GM15510 (cell line): ENCODE data around the gene CLEC3B.

Experiments used
- POLR2A ChIP-seq: IDR thresholded peaks from 3 replicates; pipeline ENCODE4 v1.6.1; 2011; ENCODE audit warnings: borderline replicate concordance; ENCODE audit not compliant: insufficient read length; ENCODE audit errors: extremely low read depth

CLEC3B gene

DNA sequence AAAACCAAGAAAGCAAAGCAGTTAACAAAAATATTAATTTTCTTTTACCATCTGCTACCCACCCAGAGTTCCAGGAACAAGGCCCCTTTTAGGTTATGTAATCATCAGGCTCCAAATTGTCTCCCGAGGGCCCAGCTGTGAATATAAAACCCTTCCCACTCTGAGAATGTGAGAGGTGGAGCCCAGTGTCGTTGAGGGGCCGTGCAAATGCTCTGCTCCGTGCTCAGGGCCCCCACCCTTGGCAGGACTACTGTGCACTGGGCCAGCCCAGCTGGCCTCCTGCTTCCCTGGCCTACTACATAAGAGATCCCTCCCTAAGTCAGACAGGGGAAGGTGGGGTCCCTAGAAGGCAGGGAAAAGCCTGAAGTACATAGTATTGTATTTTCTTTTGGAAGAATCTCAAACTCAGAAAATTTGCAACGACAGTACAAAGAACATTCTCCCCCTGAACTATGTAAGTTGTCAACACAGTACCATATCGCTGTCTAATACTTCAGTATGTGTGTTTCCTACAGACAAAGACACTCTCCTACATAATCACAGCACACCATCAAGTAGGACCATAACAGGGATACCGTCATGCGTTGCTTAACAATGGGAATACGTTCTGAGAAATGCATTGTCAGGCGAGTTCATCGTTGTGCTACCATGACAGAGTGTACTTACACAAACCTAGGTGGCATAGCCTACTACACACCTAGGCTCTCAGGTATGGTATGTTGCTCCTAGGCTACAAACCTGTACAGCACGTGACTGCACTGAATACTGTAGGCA is 4.4 kb upstream of the CLEC3B start:
- TF ChIP-seq POLR2A: no peak

DNA sequence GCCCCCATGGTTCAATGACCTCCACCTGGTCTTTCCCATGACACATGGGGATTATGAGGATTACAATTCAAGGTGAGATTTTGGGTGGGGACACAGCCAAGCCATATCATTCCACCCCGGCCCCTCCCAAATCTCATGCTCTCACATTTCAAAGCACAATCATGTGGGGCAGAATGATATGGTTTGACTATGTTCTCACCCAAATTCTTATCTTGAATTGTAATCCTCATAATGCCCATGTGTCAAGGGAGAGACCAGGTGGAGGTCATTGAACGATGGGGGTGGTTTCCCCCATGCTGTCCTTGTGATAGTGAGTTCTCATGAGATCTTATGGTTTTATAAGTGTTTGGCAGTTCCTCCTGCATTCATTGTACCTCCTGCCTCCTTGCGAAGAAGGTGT is 2.4 kb upstream of the CLEC3B start:
- no peak for TF ChIP-seq POLR2A

DNA sequence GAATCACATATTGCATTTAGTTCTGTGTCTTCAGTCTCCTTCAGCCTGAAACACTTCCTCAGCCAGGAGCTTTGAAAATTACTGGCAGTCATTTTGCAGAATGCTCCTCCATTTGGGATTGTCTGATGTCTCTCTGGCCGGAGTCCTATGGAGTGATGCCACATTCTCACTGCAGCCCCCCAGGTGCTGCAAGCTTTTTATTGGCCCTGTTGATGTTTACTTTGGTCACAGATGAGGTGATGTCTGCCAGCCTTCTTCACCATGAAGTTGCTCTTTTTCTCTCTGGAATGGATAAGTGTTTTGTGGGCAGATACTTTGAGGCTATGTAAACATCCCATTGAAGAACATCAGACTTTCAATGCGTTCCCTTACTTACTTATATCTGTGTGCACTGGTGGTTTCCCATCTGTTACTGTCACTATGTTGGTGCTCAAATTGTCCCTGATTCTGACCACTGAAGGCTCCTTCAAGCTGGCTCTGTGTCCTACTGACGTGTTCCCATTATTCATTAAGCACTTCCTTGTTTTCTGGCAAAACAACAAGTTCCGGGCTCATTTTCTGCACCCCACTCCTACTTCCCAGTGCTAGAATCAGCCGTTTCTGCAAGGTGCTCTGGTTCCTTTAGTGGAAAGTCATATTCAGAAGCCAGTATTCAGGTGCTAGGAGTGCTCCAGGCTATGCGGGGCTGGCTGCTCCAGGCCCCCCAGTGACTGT is 1.4 kb upstream of the CLEC3B start:
- TF ChIP-seq POLR2A: no peak

- TF ChIP-seq POLR2A: no peak
Measured at GRCh38 chr3:45026957-45027356, 854 bp downstream of the CLEC3B start.

GRCh38 chr3:45027441-45027840 is 1.3 kb downstream of the CLEC3B start:
- TF ChIP-seq POLR2A: no peak

- TF ChIP-seq POLR2A: no peak
Measured at GRCh38 chr3:45029216-45029615, 3.1 kb downstream of the CLEC3B start.

DNA sequence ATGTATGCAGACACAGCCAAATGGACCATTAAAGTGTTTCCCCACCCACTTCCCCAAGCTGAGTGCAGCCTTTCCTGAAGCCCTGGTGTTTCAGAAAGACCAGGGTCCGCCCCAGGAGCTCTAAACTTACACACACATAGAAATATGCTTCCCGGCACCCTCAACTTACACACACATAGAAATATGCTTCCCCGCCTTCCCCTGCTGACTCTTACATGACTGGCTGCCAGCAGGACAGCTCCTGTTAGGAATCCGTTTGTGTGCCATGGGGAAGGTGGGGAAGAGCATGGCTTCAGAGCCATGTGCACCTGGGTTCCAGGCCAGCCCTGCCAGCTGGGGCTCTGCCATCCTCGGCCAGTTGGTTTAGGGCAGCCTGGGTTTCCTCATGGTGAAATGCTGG is 3.6 kb downstream of the CLEC3B start:
- TF ChIP-seq POLR2A: no peak

DNA sequence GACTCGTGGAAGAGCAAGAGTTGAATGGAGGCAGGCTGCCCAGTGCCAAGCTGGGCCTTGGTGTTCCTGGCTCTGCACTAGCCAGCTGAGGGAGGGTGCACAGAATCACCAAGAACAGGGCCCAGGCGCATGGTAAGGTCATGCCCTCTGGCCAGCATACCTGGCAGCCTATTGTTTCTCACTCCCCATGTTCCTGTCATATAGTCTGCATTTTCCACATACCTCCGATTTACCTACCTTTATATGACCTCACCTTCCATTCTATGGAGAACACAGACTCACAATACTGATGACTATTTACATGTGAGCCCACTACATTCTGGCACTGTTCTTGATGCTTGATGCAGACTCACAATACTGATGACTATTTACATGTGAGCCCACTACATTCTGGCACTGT is 5.4 kb downstream of the CLEC3B start:
- TF ChIP-seq POLR2A: no peak

GRCh38 chr3:45032113-45032512 is 6.0 kb downstream of the CLEC3B start:
- no peak for TF ChIP-seq POLR2A

- no peak for TF ChIP-seq POLR2A
Measured at GRCh38 chr3:45033791-45034190, 7.7 kb downstream of the CLEC3B start.

DNA sequence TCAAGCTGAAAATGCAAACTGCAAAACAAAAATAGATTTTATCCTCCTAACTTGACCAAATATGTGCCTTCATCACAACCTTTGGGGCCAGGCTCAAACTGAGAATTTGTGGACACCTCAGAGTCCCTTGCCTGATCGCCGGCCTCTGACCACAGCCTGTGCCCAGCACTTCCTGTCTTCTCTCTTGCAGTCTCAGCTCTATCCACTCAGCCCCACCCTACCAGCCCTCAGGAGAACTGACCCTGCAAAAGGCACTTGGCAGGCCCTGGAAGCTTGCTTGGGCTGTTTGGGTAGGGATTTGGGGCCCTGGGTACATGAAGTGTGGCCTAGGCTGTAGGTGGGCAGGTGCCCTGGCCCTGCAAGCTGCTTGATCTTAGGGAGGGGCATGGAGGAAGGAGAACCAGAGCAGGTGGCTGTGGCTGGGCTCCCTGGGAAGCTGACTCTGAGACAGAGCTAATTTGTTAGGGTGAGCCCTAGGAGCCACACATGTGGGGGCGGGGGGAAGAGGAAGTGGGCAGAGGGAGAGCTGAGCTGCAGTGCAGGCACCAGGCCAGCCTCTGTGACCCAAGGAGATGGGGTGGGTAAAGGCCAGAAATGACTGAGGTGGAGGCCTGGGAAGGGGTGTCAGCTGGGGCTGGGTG is 8.6 kb downstream of the CLEC3B start:
- TF ChIP-seq POLR2A: no peak

DNA sequence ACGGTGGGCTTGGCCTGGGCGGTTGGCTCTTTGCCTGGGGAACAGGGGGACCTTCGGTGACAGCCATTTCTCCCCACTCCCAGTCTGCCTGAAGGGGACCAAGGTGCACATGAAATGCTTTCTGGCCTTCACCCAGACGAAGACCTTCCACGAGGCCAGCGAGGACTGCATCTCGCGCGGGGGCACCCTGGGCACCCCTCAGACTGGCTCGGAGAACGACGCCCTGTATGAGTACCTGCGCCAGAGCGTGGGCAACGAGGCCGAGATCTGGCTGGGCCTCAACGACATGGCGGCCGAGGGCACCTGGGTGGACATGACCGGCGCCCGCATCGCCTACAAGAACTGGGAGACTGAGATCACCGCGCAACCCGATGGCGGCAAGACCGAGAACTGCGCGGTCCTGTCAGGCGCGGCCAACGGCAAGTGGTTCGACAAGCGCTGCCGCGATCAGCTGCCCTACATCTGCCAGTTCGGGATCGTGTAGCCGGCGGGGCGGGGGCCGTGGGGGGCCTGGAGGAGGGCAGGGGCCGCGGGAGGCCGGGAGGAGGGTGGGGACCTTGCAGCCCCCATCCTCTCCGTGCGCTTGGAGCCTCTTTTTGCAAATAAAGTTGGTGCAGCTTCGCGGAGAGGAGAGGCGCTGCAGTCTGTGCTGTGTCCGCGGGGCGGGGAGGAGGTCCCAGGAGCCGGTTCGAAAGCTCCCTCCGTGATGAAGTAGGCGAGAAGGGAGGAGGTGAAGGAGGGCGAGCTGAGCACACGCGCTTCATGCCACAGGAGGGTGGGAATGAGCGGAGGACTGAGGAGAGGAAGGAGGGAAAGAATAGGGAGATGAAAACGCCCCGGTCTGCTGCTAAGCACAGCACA is 9.6 kb downstream of the CLEC3B start:
- TF ChIP-seq POLR2A: no peak

- no peak for TF ChIP-seq POLR2A
Measured at GRCh38 chr3:45037720-45038455, 11.8 kb downstream of the CLEC3B start.

DNA sequence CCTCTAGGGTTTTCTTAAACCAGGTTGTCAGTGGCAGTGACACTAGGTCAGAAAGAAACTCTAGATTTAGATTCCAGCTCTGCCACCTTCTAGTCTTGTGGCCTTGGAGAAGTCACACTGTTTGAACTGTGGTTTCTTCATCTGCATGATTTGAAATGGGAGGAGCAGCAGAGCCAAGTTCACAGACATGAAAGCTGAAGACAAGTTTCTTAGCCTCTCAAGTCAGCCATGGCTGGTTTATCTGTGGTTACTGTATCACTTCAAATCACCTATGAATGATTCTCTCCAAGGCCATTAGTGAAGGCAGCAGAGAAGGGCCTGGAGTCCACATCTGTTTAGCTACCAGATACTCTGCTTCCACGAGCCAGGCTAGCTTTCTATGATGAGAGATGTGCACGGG is 15.6 kb downstream of the CLEC3B start:
- TF ChIP-seq POLR2A: no peak
